GM21786 (cell line): Measurements from ENCODE around the gene FOXO6.
"Not testable (repeated sequence)": the region's sequence is repeated elsewhere in the genome, so short reads cannot be mapped to it uniquely, and the experiment has no call there.

Source experiments
- ATAC-seq: cut with Tn5 transposase; IDR thresholded peaks from one replicate; pipeline ENCODE4 v1.9.1; 2021; ENCODE audit not compliant: unreplicated experiment

The FOXO6 gene

DNA sequence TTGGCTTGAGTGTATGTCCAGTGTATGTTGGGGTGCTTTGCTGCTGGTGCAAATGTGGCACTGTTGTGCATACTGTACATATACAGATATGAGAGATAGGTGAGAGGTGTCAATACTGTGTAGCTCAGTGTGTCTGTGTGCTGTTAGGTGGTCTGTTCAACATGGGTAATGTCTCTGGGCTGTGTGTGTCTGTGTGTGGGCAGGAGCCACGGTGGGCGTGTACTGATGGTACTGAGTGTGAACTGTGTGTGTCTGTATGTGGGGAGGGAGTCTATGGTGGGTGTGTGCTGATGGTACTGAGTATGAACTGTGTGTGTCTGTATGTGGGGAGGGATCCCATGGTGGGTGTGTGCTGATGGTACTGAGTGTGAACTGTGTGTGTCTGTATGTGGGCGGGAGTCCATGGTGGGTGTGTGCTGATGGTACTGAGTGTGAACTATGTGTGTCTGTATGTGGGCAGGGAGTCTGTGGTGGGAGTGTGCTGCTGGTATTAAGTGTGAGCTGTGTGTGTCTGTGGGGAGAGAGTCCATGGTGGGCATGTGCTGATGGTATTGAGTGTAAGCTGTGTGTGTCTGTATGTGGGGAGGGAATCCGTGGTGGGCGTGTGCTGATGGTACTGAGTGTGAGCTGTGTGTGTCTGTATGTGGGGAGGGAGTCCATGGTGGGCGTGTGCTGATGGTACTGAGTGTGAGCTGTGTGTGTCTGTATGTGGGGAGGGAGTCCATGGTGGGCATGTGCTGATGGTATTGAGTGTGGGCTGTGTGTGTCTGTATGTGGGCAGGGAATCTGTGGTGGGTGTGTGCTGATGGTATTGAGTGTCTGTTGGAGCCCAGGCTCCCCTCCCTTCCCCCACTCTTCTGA, 32.2 kb upstream of the FOXO6 start:
- ATAC-seq = no peak

DNA sequence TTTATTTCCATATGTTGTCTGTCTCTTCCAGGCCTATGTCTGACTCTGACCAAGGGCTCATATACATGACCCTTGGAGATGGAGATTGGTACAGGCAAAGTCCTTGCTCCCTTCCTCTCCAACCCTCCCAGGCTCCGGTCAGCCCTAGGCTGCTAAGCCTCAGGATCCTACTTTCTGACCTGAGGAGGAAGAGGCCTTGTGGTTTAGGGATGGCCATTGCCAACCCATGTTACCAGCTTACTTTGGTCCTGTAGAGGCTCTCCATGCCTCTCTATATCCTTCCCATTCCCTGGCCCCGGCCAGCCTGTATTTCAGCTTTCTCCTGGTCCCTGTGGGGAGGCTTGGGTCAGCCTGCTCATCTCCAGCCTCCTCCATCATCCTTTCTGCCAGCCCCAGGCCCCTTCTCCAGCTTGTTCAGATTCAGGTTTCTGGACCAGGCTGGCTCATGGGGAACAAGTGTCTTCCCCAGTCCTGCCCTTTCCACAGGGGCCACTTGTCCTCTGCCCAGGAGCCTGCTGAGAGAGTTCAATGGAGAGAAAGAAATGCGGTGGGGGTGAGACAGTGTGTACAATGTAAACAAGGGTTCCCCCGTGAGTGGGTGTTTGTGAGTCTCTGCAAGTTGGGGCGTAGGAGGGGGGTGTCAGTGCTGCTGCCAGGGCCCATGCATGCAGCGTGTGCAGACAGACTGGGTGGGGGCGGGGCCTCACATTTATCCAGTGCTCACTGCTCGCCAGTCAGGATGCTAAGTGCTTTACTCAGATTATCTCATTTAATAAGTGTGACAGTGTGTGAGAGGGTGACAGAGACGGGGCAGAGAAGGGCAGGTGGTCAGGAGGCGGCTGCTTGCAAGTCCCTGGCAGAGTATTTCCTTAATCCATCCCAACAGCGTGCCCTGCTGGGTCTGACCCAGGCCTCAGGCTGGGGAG, 31.3 kb upstream of the FOXO6 start:
- no peak for ATAC-seq

- ATAC-seq = no peak
Measured at GRCh38 chr1:41330588-41331545, 30.4 kb upstream of the FOXO6 start.

GRCh38 chr1:41331546-41331917, 29.7 kb upstream of the FOXO6 start:
- ATAC-seq = no peak

DNA sequence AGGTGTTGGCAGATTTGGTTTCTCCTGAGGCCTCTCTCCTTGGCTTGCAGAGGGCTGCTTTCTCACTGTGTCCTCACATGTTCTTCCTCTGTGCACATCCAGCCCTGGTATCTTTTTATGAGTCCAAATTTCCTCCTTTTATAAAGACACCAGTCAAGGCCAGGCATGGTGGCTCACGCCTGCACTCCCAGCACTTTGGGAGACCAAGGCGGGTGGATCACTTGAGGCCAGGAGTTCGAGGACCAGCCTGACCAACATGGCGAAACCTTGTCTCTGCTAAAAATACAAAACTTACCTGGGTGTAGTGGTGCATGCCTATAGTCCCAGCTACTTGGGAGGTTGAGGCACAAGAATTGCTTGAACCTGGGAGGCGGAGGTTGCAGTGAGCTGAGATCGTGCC, 29.1 kb upstream of the FOXO6 start:
- not testable (repeated sequence) for ATAC-seq

- no peak for ATAC-seq
Measured at GRCh38 chr1:41333146-41333784, 28.0 kb upstream of the FOXO6 start.

- ATAC-seq = no peak
Measured at GRCh38 chr1:41338820-41339219, 22.4 kb upstream of the FOXO6 start.

- ATAC-seq = no peak
Measured at GRCh38 chr1:41340655-41341364, 20.4 kb upstream of the FOXO6 start.

GRCh38 chr1:41341365-41341683, 19.9 kb upstream of the FOXO6 start:
- no peak for ATAC-seq

GRCh38 chr1:41341772-41342562, 19.3 kb upstream of the FOXO6 start:
- ATAC-seq = no peak

DNA sequence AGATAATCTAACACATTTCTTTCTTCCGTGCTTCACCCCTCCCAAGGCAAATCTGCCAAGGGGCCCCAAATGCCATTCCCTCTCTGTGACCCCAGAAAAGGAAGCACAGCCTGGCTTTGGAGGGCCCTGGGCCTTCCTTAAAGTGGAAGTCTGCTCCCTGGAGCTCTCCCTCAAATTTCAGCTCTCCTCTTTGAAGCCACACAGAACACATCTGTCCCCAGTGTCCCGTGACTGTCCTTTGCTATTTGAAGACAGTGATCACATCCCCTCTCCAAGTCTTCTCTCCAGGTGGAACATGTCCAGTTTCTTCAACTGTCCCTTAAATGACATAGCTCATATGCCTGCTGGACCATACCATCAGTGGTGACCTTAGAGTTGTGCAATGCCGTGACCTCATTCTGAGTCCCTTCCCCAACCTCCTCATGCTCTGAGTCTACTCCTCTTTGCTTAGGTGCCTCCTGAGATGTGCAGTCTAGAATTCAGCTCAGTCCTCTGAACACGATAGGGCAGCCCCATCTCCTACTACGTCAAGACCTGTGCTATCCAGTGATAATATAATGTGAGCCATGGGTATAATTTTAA, 18.4 kb upstream of the FOXO6 start:
- no peak for ATAC-seq

- ATAC-seq = no peak
Measured at GRCh38 chr1:41343790-41344699, 17.2 kb upstream of the FOXO6 start.

GRCh38 chr1:41344708-41345159, 16.5 kb upstream of the FOXO6 start:
- no peak for ATAC-seq

DNA sequence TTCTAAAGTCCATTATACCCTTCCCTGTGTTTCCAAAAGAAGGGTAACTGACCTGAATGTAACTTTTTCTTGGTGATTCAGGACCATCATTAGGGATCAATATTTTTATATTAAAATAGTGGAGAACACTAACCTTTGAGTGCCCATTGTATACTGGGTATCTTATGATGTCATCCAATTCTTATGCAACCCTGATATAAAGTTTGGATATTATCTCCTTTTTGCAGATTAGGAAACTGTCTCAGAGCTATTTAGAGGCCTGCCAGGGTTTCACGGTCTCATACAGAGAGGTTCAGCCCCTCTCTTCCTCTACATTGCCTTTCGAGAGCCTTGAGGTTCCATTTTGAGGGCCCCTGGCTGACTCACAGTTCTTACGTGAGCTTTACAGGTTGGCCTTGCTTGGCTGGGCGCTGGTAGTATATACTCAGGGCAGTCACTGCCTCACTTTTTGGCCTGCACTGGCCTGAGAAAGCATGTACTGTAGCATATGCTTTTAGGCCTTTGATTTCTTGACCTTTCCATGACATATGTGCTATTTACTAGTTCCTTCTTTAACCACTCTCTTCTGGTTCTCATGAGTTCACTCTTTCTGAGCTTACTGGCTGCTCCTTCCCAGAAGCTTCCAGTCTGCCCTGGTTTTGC, 15.7 kb upstream of the FOXO6 start:
- no peak for ATAC-seq

DNA sequence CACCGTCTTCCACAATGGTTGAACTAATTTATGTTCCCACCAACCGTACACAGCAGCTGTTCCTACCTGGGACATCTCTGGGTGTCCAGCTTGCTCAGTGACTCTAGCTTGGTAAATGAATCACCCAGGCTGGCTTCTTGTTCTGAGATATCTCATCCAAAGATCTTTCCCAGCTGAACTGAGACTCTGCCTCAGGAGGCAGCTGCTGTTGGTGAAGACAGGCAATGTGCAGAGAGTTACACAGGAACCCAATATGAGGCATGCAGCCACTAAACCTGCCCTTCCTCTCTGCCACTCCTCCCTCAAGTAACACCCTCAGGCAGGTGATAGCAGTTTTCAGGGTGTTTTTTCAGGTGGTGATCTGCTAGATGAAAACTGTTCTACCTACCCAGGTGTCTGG, 14.0 kb upstream of the FOXO6 start:
- ATAC-seq = no peak

DNA sequence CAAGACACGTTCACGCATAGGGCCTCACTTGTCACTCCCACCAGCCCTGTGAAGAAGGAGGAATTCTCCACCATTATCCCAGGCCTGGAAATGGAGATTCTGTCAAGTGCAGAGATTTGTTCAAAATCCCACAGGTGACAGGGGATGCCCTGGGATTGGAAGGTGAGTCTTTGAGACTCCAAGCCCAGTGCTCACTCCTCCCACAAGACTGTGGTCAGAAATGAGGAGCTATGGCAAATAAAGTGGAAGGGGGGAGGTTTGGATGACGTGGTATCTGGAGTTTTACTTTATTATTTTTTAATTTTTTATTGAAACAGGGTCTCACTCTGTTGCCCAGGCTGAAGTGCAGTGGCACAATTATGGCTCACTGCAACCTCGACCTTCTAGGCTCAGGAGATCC, 12.8 kb upstream of the FOXO6 start:
- no peak for ATAC-seq

GRCh38 chr1:41349361-41350054, 11.7 kb upstream of the FOXO6 start:
- no peak for ATAC-seq
